Testis (tissue), 3 donors: ENCODE results near the gene GIPC2. TPM values are rescaled to one million over a fixed set of nuclear protein-coding genes. Genes with fewer than 3 reads are reported as not detected.
"Not testable (repeated sequence)": the region's sequence is repeated elsewhere in the genome, so short reads cannot be mapped to it uniquely, and the experiment has no call there.

Experiments
- DNase-seq: peaks from one replicate; pipeline ENCODE4 v3.0.0-alpha.2; 2019
- H3K27ac ChIP-seq, 2 donors: fragments of 200-600 bp; sonication (generic); one replicate each; pipeline ENCODE4 v1.5.1; 2019
- H3K27me3 ChIP-seq: fragments of 200-600 bp; sonication (generic); one replicate; pipeline ENCODE4 v1.5.1; 2019
- H3K36me3 ChIP-seq: fragments of 200-600 bp; sonication (generic); one replicate; pipeline ENCODE4 v1.5.1; 2017; ENCODE audit warnings: low read depth; ENCODE audit errors: missing control alignments
- H3K4me1 ChIP-seq: fragments of 200-600 bp; sonication (generic); one replicate; pipeline ENCODE4 v1.5.1; 2019
- H3K4me3 ChIP-seq, 2 donors: fragments of 200-600 bp; sonication (generic); one replicate each; pipeline ENCODE4 v1.5.1; 2017 to 2019
- H3K9me3 ChIP-seq: fragments of 200-600 bp; sonication (generic); one replicate; pipeline ENCODE4 v1.5.1; 2017
- CTCF ChIP-seq, 3 experiments: fragments of 450-650 bp in 2 of 3; fragments of 200-600 bp in 1 of 3; sonication (generic) in 1 of 3; IDR thresholded peaks; one replicate each; pipeline ENCODE4 v1.5.1; 2016 to 2019; ENCODE audit warnings: antibody characterized with exemption in 3 of 3, mild to moderate bottlenecking in 2 of 3, moderate library complexity in 1 of 3
- POLR2A ChIP-seq: fragments of 450-650 bp; IDR thresholded peaks from one replicate; pipeline ENCODE4 v1.6.1; 2017; ENCODE audit warnings: antibody characterized with exemption, mild to moderate bottlenecking, moderate library complexity
- WGBS, 2 donors: methylation state at CpG; one replicate each; pipeline ENCODE4 v1.1.5; 2018; 5-methylcytosine and 5-hydroxymethylcytosine counted together
- intact Hi-C: fragments of 100-400 bp; cut with DNase I; formaldehyde crosslinking; loops from one replicate; pipeline ENCODE4 v1.15.1; 2023; ENCODE audit warnings: low total_unique reads
- polyA plus RNA-seq: library from polyadenylated mRNA; stranded (reverse); fragments of 350-450 nt; fragmentation: Illumina TruSeq; extraction: RNeasy Lipid Tissue Mini Kit (QIAGEN cat#74804); gene quantifications from one replicate; pipeline ENCODE4 v1.2.3, GENCODE V29; 2014; ENCODE audit warnings: low read depth, low replicate concordance; ENCODE audit not compliant: insufficient read depth
- total RNA-seq, 2 donors: library from RNA; depleted of rRNA; stranded (reverse); fragments of >200 nt; gene quantifications; one replicate each; pipeline ENCODE4 v1.2.3, GENCODE V29; 2016

The GIPC2 gene
- total and polyA plus RNA-seq, 3 donors from 2014 or later, result 1.9 to 2.4 (median 2.0) TPM

DNA sequence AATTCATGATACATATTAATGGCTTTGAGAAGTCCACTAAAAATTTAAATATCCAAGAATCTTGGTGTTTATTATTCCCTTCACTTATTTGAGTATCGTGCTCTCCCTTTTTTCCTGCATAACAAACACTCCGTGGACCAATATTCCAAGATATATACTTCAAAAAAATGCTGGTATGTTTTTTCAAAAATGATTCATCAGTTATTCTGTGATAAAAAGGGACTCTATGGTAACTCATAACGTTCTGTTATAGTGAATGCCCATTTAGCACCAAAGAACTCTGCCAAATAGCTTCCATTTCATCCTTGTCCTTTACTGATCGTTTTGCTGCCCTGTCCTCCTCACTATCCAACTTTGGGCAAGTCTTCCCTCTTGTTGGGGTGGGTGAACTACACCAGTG is 12.9 kb downstream of the GIPC2 start:
- intact Hi-C loops, result no loop called here
- WGBS, 2 donors, result 81 to 86% methylated on average over 4 of the region's 4 CpGs
- H3K36me3 ChIP-seq, result no peaks in the 10 kb centered on the region
- H3K4me1 ChIP-seq, result no peaks in the 10 kb centered on the region
- no peak overlapping the region for H3K4me3 ChIP-seq
- no peak for DNase-seq
- H3K9me3 ChIP-seq, result no peaks in the 10 kb centered on the region
- H3K27ac ChIP-seq, result no peak overlapping the region
- H3K27me3 ChIP-seq, result no peaks in the 10 kb centered on the region
- no peak for TF ChIP-seq CTCF (IDR thresholded peaks at IDR 0.05)
- TF ChIP-seq POLR2A, result no peak

DNA sequence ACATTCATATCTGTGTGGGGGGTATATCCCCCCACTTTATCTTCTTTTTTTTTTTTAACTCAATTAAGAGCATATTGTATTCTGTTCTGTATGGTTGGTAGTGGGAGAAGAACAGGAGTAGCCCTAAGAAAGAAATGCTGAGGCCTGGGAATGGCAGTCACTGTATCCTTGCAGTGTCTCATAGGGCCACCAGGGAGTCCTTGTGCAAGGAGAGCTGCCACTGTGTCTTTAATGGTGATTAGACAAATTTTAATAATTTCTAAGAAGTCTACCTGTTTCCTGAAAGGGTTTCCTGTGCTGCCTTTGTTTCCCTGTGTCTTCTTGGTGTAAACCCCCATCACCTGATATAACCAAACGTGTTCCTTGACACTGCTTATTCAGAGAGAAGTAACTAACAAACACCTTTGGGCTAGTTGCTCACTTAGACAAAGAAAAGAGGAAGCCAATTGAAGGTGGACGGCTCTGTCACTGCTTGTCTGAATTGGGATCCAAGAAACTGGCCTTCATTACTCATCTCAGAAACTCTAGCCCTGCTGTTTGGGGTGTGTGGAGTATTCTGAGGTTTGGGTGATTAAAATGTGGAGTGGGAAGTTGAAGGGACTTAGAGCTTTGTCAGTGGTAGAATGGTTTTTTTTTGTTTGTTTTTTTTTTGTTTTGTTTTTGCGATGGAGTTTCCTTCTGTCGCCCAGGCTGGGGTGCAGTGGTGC is 15.2 kb downstream of the GIPC2 start:
- Histone ChIP-seq H3K4me1 (no peaks in the 10 kb centered on the region), H3K4me3 (no peak overlapping the region), H3K27ac (no peak overlapping the region), H3K27me3 (no peaks in the 10 kb centered on the region), H3K36me3 (no peaks in the 10 kb centered on the region), H3K9me3 (no peaks in the 10 kb centered on the region)
- WGBS, 2 donors, result 88 to 94% methylated on average over 4 of the region's 4 CpGs
- TF ChIP-seq POLR2A (no peak), CTCF (IDR thresholded peaks at IDR 0.05) (no peak)
- intact Hi-C loops, result no loop called here
- no peak for DNase-seq

GRCh38 chr1:78061825-78062523 is 16.2 kb downstream of the GIPC2 start:
- Histone ChIP-seq H3K27ac (no peak overlapping the region), H3K27me3 (no peaks in the 10 kb centered on the region), H3K36me3 (no peaks in the 10 kb centered on the region), H3K9me3 (no peaks in the 10 kb centered on the region), H3K4me3 (no peak overlapping the region), H3K4me1 (no peaks in the 10 kb centered on the region)
- DNase-seq, result no peak
- intact Hi-C loops, result no loop called here
- WGBS, 2 donors, result 70 to 71% methylated on average over 2 of the region's 2 CpGs
- TF ChIP-seq POLR2A, result no peak
- no peak for TF ChIP-seq CTCF (IDR thresholded peaks at IDR 0.05)

- H3K4me1 ChIP-seq, H3K27ac ChIP-seq, H3K4me3 ChIP-seq, H3K36me3 ChIP-seq, intact Hi-C loops, DNase-seq, H3K9me3 ChIP-seq, H3K27me3 ChIP-seq: not testable (repeated sequence)
- 85 to 90% methylated on average over 2 of the region's 2 CpGs for WGBS, 2 donors
Observed at GRCh38 chr1:78064886-78065285, 19.1 kb downstream of the GIPC2 start.

DNA sequence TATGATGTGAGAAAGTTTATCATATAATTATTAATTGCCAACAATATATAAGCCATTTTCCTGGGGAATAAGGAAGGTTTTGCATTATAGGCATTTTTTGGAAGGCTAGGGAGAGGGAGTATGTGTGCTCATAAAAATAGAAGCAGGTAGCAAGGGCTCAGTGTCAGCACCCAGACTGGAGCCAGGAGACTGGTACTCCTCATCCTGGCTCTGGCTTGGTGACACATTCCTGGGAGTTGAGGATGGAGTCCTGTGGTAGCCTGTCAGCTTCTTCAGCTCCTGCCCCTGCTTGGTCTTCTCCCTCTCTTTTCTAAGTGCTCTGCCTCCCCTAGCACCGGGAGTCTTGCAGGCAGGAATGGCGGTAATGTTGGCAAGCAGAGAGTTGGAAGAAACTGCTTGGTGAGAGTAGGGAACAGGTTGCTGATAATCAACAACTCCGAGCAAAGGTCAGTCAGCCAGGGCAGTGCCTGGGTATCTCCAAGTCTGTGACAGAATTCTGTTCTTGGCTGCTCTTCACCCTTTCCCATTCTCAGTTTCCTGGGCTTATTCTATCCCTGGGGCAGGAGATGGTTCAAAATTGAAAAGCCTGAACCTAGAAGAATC is 23.0 kb downstream of the GIPC2 start:
- Histone ChIP-seq H3K27me3 (no peaks in the 10 kb centered on the region), H3K4me3 (no peak overlapping the region), H3K4me1 (no peaks in the 10 kb centered on the region), H3K27ac (no peak overlapping the region), H3K9me3 (no peaks in the 10 kb centered on the region), H3K36me3 (no peaks in the 10 kb centered on the region)
- no peak for TF ChIP-seq POLR2A
- no peak for TF ChIP-seq CTCF (IDR thresholded peaks at IDR 0.05)
- intact Hi-C loops, result no loop called here
- DNase-seq, result no peak
- WGBS, 2 donors, result 68 to 90% methylated on average over 3 of the region's 3 CpGs
